Stimulated activated effector memory CD8-positive, alpha-beta T cell treated with anti-CD3 and anti-CD28 coated beads, Interleukin-12 subunit alpha, Interleukin-12 subunit beta, amount 100 ng/mL, for 72 hours (primary cell): ENCODE results near the gene SPR.

Source experiments
- ATAC-seq: fragments of 150-1000 bp; cut with Tn5 transposase; 2 replicates; pipeline ENCODE4 v1.10.0; 2021
- DNase-seq, 2 donors: peaks; one replicate each; pipeline ENCODE4 v3.0.0; 2021 to 2022; ENCODE audit warnings: low spot score in 2 of 2
- H3K27ac Mint-ChIP-seq: one replicate; pipeline ENCODE4 v1.8.0; 2022; ENCODE audit warnings: mild to moderate bottlenecking, mixed read lengths
- H3K36me3 Mint-ChIP-seq: one replicate; pipeline ENCODE4 v1.8.0; 2022; ENCODE audit warnings: mild to moderate bottlenecking, mixed read lengths
- H3K4me1 Mint-ChIP-seq: one replicate; pipeline ENCODE4 v1.8.0; 2022; ENCODE audit warnings: mixed read lengths
- H3K4me3 Mint-ChIP-seq: one replicate; pipeline ENCODE4 v1.8.0; 2022; ENCODE audit warnings: mild to moderate bottlenecking, mixed read lengths
- H3K9me3 Mint-ChIP-seq: one replicate; pipeline ENCODE4 v1.8.0; 2022; ENCODE audit warnings: mixed read lengths

Gene SPR

DNA sequence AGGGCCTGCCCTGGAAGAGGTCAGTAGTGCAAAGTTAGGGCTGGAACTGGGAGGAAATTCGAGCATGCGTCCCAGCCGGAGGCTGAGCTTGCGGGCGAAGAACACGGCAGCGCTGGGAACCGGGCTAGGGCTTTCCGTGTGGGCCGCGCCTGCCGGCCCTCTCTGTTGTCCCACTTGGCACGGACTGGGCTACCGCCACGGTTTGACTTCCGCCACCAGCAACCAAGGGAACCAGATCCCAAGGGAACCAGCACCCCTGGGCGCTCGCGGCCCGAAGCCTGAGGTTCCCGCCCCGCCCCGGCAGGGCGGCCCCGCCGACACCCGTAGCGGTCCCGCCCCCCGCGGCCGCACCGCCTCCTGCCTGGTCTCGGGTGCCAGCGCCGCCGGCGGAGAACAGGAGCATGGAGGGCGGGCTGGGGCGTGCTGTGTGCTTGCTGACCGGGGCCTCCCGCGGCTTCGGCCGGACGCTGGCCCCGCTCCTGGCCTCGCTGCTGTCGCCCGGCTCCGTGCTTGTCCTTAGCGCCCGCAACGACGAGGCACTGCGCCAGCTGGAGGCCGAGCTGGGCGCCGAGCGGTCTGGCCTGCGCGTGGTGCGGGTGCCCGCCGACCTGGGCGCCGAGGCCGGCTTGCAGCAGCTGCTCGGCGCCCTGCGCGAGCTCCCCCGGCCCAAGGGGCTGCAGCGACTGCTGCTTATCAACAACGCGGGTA, at the start of gene SPR:
Gene SPR (plus strand): TSS at position 377 of the 708 bp plus-strand sequence. CDS start 25 bp downstream, at position 402.
- ATAC-seq (peak; percentile 92), DNase-seq (peak; percentile 60 to 82)
- no peaks in the 10 kb centered on the region for H3K4me1 Mint-ChIP-seq
- no peaks in the 10 kb centered on the region for H3K9me3 Mint-ChIP-seq
- H3K36me3 Mint-ChIP-seq, result no peaks in the 10 kb centered on the region
- no peak within 1 kb of the TSS for H3K27ac Mint-ChIP-seq
- H3K4me3 Mint-ChIP-seq, result peak within 1 kb of the TSS; percentile 69

GRCh38 chr2:72840066-72840465, 47.1 kb upstream of the SPR start:
- no peak overlapping the region for H3K27ac Mint-ChIP-seq
- ATAC-seq (no peak), DNase-seq (no peak)
- H3K9me3 Mint-ChIP-seq, result no peaks in the 10 kb centered on the region
- H3K4me1 Mint-ChIP-seq, result no peaks in the 10 kb centered on the region
- no peaks in the 10 kb centered on the region for H3K36me3 Mint-ChIP-seq
- no peak overlapping the region for H3K4me3 Mint-ChIP-seq

- no peaks in the 10 kb centered on the region for H3K4me1 Mint-ChIP-seq
- no peak overlapping the region for H3K27ac Mint-ChIP-seq
- H3K36me3 Mint-ChIP-seq, result no peaks in the 10 kb centered on the region
- no peak for DNase-seq
- H3K9me3 Mint-ChIP-seq, result no peaks in the 10 kb centered on the region
- H3K4me3 Mint-ChIP-seq, result no peak overlapping the region
- peak; percentile 61 for ATAC-seq
Measured at GRCh38 chr2:72841462-72842125, 45.6 kb upstream of the SPR start.

GRCh38 chr2:72843301-72843700, 43.9 kb upstream of the SPR start:
- H3K4me3 Mint-ChIP-seq, result no peak overlapping the region
- no peak overlapping the region for H3K27ac Mint-ChIP-seq
- DNase-seq, result no peak
- H3K36me3 Mint-ChIP-seq, result no peaks in the 10 kb centered on the region
- H3K9me3 Mint-ChIP-seq, result no peaks in the 10 kb centered on the region
- no peaks in the 10 kb centered on the region for H3K4me1 Mint-ChIP-seq
- ATAC-seq, result no peak

DNA sequence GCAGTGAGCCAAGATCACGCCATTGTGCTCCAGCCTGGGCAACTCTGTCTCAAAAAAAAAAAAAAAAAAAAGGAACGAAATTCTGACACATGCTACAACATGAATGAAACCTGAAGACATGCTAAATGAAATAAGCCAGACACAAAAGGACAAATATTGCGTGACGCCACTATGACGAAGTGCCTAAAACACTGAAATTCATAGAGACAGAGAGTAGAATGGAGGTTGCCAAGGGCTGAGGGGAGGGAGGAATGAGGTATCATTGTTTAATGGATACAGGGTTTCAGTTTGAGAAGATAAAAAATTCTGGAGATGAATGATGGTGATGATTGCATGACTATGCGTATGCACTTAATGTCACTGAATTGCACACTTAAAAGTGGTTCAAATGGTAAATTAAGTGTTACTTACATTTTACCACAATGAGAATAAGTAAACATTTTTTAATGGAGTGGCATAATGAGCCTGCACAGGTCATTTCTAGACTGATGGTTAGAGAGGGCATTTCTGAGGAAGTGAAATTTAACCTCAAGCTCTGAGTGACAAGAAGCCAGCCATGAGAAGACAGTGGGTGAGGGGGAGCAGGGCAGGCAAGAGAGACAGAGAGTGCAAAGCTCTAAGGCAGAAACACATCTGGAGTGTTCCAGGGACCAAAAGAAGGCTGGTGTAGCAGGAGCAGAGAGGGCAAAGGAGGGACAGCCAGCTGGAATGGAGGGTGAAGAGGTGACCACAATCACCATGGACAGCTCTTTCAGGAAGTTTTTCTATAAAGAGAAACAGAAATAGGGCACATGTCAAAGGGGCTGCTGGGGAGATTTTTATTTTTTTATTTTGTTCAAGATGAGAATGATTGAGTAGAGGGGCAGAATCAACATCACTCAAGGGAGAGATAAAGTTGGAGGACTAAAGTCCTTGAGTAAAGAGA, 40.8 kb upstream of the SPR start:
- no peak for DNase-seq
- no peaks in the 10 kb centered on the region for H3K9me3 Mint-ChIP-seq
- ATAC-seq, result peak; percentile 75

DNA sequence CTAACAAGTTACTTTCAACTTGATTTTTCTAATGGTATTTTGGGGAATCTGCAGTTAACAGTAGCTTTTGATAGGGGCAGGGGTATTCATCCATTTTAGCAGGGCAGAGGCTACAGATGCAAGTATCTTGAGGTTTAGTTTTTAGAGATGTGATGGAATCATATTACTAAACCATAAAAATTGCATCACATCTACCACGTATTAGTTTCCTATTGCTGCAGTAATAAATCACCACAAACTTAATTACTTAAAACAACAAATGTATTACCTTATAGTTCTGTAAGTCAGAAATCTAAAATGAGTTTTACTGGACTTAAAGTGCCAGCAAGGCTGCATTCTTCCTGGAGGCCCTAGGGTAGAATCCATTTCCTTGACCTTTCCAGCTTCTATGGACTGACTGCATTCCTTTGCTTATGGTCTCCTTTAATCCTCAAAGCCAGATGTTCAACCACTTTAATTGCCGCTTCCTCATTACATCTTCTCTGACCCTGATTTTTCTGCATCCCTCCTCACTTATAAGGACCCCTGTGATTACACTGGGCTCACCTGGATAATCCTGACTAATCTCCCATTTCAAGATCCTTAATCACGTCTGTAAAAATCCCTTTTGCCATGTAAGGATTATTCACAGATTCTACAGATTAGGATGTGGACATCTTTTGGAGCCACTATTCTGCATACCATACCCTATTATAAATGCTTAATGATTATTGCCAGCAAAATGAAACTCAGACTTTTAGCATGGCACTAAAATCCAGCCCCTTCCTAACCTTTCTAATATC, 39.5 kb upstream of the SPR start:
- Mint-ChIP-seq H3K27ac (no peak overlapping the region), H3K9me3 (no peaks in the 10 kb centered on the region), H3K36me3 (no peaks in the 10 kb centered on the region), H3K4me3 (no peak overlapping the region), H3K4me1 (no peaks in the 10 kb centered on the region)
- DNase-seq (no peak), ATAC-seq (no peak)

More for the DNA sequence above, 40.8 kb upstream of the SPR start:
- Mint-ChIP-seq H3K4me3 (no peak overlapping the region), H3K27ac (no peak overlapping the region), H3K36me3 (no peaks in the 10 kb centered on the region), H3K4me1 (no peaks in the 10 kb centered on the region)

DNA sequence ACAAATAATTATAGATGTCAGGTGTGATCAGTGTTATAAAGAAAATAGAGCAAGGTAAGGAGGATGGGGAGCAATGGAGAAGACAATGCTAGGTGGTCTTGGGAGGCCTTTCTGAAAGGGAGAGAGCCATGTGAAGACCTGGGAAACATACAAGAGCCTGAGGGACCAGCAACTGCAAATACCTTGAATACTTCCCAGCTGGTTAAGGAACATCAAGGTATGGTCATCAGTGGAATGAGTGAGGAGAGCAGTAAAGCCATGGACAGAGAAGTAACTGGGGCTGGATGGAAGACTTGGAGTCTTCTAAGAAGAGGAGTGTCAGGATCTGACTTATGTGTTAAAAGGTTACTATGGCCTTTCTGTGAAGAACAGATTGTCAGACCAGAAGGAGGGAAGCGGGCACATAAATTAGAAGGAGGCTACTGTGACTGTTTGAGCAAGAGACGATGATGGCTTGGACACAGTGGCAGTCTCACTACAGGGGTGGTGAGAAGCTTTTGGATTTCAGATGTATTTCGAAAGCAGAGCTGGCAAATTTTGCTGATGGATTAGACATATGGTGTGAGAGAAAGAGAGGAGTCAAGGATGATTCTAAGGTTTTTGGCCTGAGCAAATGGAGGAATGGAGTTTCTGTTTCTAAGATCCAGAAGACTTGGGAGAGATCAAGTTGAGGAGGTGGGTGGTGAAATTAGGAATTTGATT, 38.6 kb upstream of the SPR start:
- Mint-ChIP-seq H3K9me3 (no peaks in the 10 kb centered on the region), H3K4me1 (no peaks in the 10 kb centered on the region), H3K4me3 (no peak overlapping the region), H3K36me3 (no peaks in the 10 kb centered on the region), H3K27ac (no peak overlapping the region)
- DNase-seq (no peak), ATAC-seq (no peak)

- DNase-seq, result no peak
- ATAC-seq, result no peak
- H3K4me3 Mint-ChIP-seq, result no peak overlapping the region
- no peaks in the 10 kb centered on the region for H3K4me1 Mint-ChIP-seq
- H3K36me3 Mint-ChIP-seq, result no peaks in the 10 kb centered on the region
- H3K27ac Mint-ChIP-seq, result no peak overlapping the region
- H3K9me3 Mint-ChIP-seq, result no peaks in the 10 kb centered on the region
Measured at GRCh38 chr2:72849138-72849462, 38.1 kb upstream of the SPR start.

GRCh38 chr2:72851333-72851732, 35.9 kb upstream of the SPR start:
- Mint-ChIP-seq H3K4me3 (no peak overlapping the region), H3K27ac (no peak overlapping the region), H3K9me3 (no peaks in the 10 kb centered on the region), H3K4me1 (no peaks in the 10 kb centered on the region), H3K36me3 (no peaks in the 10 kb centered on the region)
- DNase-seq (no peak), ATAC-seq (no peak)

DNA sequence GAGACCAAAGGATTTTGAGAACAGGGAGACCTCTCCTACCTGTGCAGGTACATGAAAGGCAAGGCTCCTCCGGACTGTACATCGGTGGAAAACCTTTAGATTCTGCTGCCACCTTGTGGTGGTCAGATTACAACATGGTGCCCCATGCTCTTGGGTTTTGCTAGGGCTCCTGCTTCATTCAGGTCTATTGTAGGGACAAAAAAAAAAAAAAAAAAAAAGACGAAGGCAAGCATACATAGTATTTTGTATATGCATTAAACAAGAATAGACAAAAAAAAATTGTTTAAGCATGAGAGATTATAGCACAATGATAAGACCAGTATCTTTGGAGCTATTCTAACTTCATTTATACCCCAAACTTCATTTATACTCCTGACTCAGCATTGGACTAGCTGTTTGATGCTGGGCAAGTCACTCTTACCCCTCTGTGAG, 27.4 kb upstream of the SPR start:
- peaks cover 10% of the 10 kb centered on the region for H3K4me1 Mint-ChIP-seq
- no peak overlapping the region for H3K4me3 Mint-ChIP-seq
- ATAC-seq, result peak; percentile 50
- H3K27ac Mint-ChIP-seq, result no peak overlapping the region
- H3K36me3 Mint-ChIP-seq, result no peaks in the 10 kb centered on the region
- DNase-seq, result peak; percentile 33 to 69
- no peaks in the 10 kb centered on the region for H3K9me3 Mint-ChIP-seq

GRCh38 chr2:72862239-72862988, 24.8 kb upstream of the SPR start:
- H3K4me1 Mint-ChIP-seq, result peaks cover 10% of the 10 kb centered on the region
- H3K9me3 Mint-ChIP-seq, result no peaks in the 10 kb centered on the region

DNA sequence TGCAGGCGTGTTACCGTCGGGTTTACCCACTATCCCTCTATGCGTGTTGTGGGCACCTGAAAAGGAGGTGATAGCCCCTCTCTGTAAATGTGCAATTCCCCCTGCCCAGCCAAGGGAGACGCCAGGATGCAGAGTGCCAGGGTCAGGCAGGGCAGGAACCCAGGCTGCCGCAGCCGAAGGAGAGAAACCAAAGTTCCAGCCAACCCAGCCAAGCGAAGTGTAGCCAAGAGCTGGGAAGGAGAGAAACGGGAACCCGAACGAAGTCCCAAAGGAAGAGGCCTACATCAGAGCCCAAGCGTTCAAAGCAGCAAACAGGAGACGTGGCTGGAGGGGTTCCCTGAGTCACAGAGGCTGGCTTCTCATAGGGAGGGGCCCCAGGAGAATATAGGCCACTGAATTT, 24.2 kb upstream of the SPR start:
- no peaks in the 10 kb centered on the region for H3K9me3 Mint-ChIP-seq
- peaks cover 10% of the 10 kb centered on the region for H3K4me1 Mint-ChIP-seq
- no peaks in the 10 kb centered on the region for H3K36me3 Mint-ChIP-seq
- DNase-seq (no peak), ATAC-seq (no peak)
- H3K27ac Mint-ChIP-seq, result no peak overlapping the region
- H3K4me3 Mint-ChIP-seq, result peak overlapping the region; percentile 57

More at GRCh38 chr2:72862239-72862988, 24.8 kb upstream of the SPR start:
- no peak overlapping the region for H3K27ac Mint-ChIP-seq
- no peaks in the 10 kb centered on the region for H3K36me3 Mint-ChIP-seq
- peak overlapping the region; percentile 57 for H3K4me3 Mint-ChIP-seq
- ATAC-seq, result peak; percentile 94
- peak; percentile 91 to 93 for DNase-seq

DNA sequence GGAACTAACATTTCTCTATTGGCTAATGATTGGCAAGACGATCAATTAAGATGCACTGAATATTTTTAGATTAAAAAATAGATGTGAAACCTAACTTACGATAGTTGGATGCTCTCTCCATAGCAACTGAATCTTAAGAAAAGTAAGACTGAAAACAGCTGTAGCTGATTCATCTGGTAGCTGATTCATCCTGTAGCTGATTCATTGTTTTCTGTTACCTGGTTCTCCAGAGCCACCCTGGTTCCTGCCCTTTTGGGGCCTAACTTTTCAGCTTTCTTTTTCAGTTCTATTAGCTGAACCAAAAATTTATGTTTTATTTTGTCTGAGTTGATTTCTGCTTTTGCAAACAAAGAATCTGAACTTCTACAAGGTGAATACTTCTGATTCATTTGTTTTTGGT, 22.7 kb upstream of the SPR start:
- no peak overlapping the region for H3K4me3 Mint-ChIP-seq
- peak; percentile 91 for ATAC-seq
- H3K36me3 Mint-ChIP-seq, result no peaks in the 10 kb centered on the region
- DNase-seq, result no peak
- peaks cover 10% of the 10 kb centered on the region for H3K4me1 Mint-ChIP-seq
- no peaks in the 10 kb centered on the region for H3K9me3 Mint-ChIP-seq
- H3K27ac Mint-ChIP-seq, result no peak overlapping the region

GRCh38 chr2:72871060-72871459, 16.1 kb upstream of the SPR start:
- no peaks in the 10 kb centered on the region for H3K36me3 Mint-ChIP-seq
- H3K27ac Mint-ChIP-seq, result no peak overlapping the region
- ATAC-seq, result no peak

More at GRCh38 chr2:72871060-72871459, 16.1 kb upstream of the SPR start:
- no peak for DNase-seq
- H3K4me3 Mint-ChIP-seq, result no peak overlapping the region
- H3K4me1 Mint-ChIP-seq, result no peaks in the 10 kb centered on the region
- H3K9me3 Mint-ChIP-seq, result no peaks in the 10 kb centered on the region
